H1 (cell line): Measurements from ENCODE around the gene DNAL1. TPM values are rescaled to one million over a fixed set of nuclear protein-coding genes. Genes with fewer than 3 reads are reported as not detected.

Experiments used
- CTCF ChIA-PET: fragments of 300-600 bp; sonication (Branson Sonifier 250); formaldehyde crosslinking; loops from one replicate; lab custom pipeline; 2021; ENCODE audit not compliant: partially characterized antibody; lab: Charles Lee
- POLR2A ChIA-PET: fragments of 300-600 bp; sonication (Branson Sonifier 250); formaldehyde crosslinking; loops from one replicate; lab custom pipeline; 2021; ENCODE audit warnings: inconsistent platforms; ENCODE audit not compliant: partially characterized antibody; lab: Charles Lee
- DNase-seq, 2 experiments: peaks; one replicate each; pipeline versions ENCODE4 v3.0.0 to v3.0.0-alpha.2; 2010 to 2022; ENCODE audit warnings: low spot score in 2 of 2, low read depth in 1 of 2, mixed read lengths in 1 of 2
- FAIRE-seq: peaks from 2 replicates; lab custom pipeline; 2011; peaks lifted over from hg19 to GRCh38; lab: Jason Lieb, UNC
- H2AFZ ChIP-seq: 2 replicates; pipeline ENCODE4 v1.8.1; 2012; ENCODE audit warnings: low read length, inconsistent platforms
- H2AK5ac ChIP-seq: 2 replicates; pipeline ENCODE4 v1.6.1; 2013; ENCODE audit warnings: low read depth, low read length
- H2BK120ac ChIP-seq: replicated peaks from 2 replicates; pipeline ENCODE3; 2013; ENCODE audit warnings: low read depth, low read length, inconsistent platforms
- H2BK12ac ChIP-seq: 2 replicates; pipeline ENCODE4 v1.6.1; 2013; ENCODE audit warnings: low read depth, low read length
- H2BK15ac ChIP-seq: 2 replicates; pipeline ENCODE4 v1.6.1; 2013; ENCODE audit warnings: low read length
- H2BK20ac ChIP-seq: 2 replicates; pipeline ENCODE4 v1.6.1; 2013; ENCODE audit warnings: low read length
- H2BK5ac ChIP-seq: 2 replicates; pipeline ENCODE4 v1.6.1; 2013; ENCODE audit warnings: low read depth, low read length
- H3K14ac ChIP-seq: 2 replicates; pipeline ENCODE4 v1.6.1; 2013; ENCODE audit warnings: inconsistent platforms; ENCODE audit not compliant: insufficient read length
- H3K18ac ChIP-seq: 2 replicates; pipeline ENCODE4 v1.6.1; 2013; ENCODE audit warnings: low read length; ENCODE audit errors: extremely low read depth
- H3K23ac ChIP-seq: 2 replicates; pipeline ENCODE4 v1.6.1; 2013; ENCODE audit warnings: inconsistent platforms; ENCODE audit not compliant: insufficient read length
- H3K23me2 ChIP-seq: 2 replicates; pipeline ENCODE4 v1.6.1; 2013; ENCODE audit warnings: low read depth, low read length
- H3K27ac ChIP-seq: 2 replicates; pipeline ENCODE4 v1.6.1; 2011; ENCODE audit warnings: low read depth, low read length, inconsistent platforms
- H3K27me3 ChIP-seq, 4 experiments: replicated peaks in 1 of 4; 1 replicate in 1 of 4; 2 replicates in 3 of 4; pipeline versions ENCODE4 v1.6.1 to v1.8.1; 2011 to 2013; ENCODE audit warnings: low read length in 3 of 4, mild to moderate bottlenecking in 3 of 4, inconsistent platforms in 2 of 4, mixed read lengths in 2 of 4, moderate library complexity in 1 of 4; ENCODE audit not compliant: control insufficient read depth in 3 of 4, insufficient read depth in 3 of 4; ENCODE audit errors: extremely low read depth in 1 of 4
- H3K36me3 ChIP-seq, 4 experiments: 2 replicates each; pipeline versions ENCODE4 v1.6.1 to v1.8.1; 2011 to 2013; ENCODE audit warnings: mild to moderate bottlenecking in 4 of 4, low read length in 3 of 4, moderate library complexity in 2 of 4, control low read depth in 1 of 4, inconsistent platforms in 1 of 4; ENCODE audit not compliant: insufficient read depth in 4 of 4, control insufficient read depth in 2 of 4
- H3K4ac ChIP-seq: replicated peaks from 2 replicates; pipeline ENCODE3; 2013; ENCODE audit warnings: low read length, low read depth, mixed read lengths, inconsistent platforms; ENCODE audit not compliant: insufficient read length
- H3K4me1 ChIP-seq, 4 experiments: replicated peaks in 1 of 4; 1 replicate in 1 of 4; 2 replicates in 3 of 4; pipeline versions ENCODE4 v1.6.1 to v1.8.1; 2011 to 2013; ENCODE audit warnings: low read length in 3 of 4, inconsistent platforms in 2 of 4, mixed read lengths in 1 of 4; ENCODE audit not compliant: insufficient read depth in 4 of 4, control insufficient read depth in 3 of 4
- H3K4me2 ChIP-seq, 2 experiments: 2 replicates each; pipeline versions ENCODE4 v1.6.1 to v1.8.1; 2011 to 2013; ENCODE audit warnings: low read depth in 2 of 2, low read length in 2 of 2, control low read depth in 1 of 2, inconsistent platforms in 1 of 2, mild to moderate bottlenecking in 1 of 2; ENCODE audit not compliant: insufficient read depth in 1 of 2
- H3K4me3 ChIP-seq, 4 experiments: fragments of 200-600, 300-600 bp in 1 of 4; sonication (generic), shearing (Covaris generic), sonication (Bioruptor Twin) in 1 of 4; 2 replicates each; pipeline versions ENCODE4 v1.5.1 to v1.8.1; 2011 to 2016; ENCODE audit warnings: low read length in 4 of 4, low read depth in 3 of 4, control low read depth in 2 of 4, inconsistent platforms in 2 of 4, mild to moderate bottlenecking in 2 of 4, mixed read lengths in 1 of 4, moderate library complexity in 1 of 4; ENCODE audit not compliant: insufficient read depth in 2 of 4; ENCODE audit errors: extremely low read depth in 1 of 4
- H3K56ac ChIP-seq: replicated peaks from 2 replicates; pipeline ENCODE3; 2013; ENCODE audit warnings: low read depth, mild to moderate bottlenecking, mixed read lengths, low read length, inconsistent platforms; ENCODE audit not compliant: insufficient read length
- H3K79me1 ChIP-seq: 2 replicates; pipeline ENCODE4 v1.6.1; 2013; ENCODE audit warnings: low read depth, low read length, control low read depth
- H3K79me2 ChIP-seq, 2 experiments: 2 replicates each; pipeline versions ENCODE4 v1.6.1 to v1.8.1; 2012 to 2013; ENCODE audit warnings: low read length in 2 of 2, mild to moderate bottlenecking in 2 of 2, inconsistent platforms in 1 of 2; ENCODE audit not compliant: insufficient read depth in 2 of 2, control insufficient read depth in 1 of 2
- H3K9ac ChIP-seq, 4 experiments: replicated peaks in 1 of 4; 1 replicate in 1 of 4; 2 replicates in 3 of 4; pipeline versions ENCODE4 v1.6.1 to v1.8.1; 2011 to 2013; ENCODE audit warnings: low read depth in 3 of 4, low read length in 3 of 4, control low read depth in 2 of 4, mild to moderate bottlenecking in 2 of 4, moderate library complexity in 2 of 4, inconsistent platforms in 1 of 4; ENCODE audit errors: extremely low read depth in 1 of 4
- H3K9me3 ChIP-seq, 2 experiments: 2 replicates each; pipeline versions ENCODE4 v1.6.1 to v1.8.1; 2012 to 2013; ENCODE audit warnings: mild to moderate bottlenecking in 2 of 2, moderate library complexity in 2 of 2, control low read depth in 1 of 2, inconsistent platforms in 1 of 2, low read depth in 1 of 2, low read length in 1 of 2, mixed read lengths in 1 of 2; ENCODE audit not compliant: insufficient read depth in 2 of 2
- H4K20me1 ChIP-seq, 2 experiments: replicated peaks in 1 of 2; 2 replicates each; pipeline versions ENCODE3 to v1.8.1; 2011 to 2013; ENCODE audit warnings: inconsistent platforms in 2 of 2, low read length in 2 of 2, mild to moderate bottlenecking in 1 of 2; ENCODE audit not compliant: insufficient read depth in 2 of 2, control insufficient read depth in 1 of 2
- H4K5ac ChIP-seq: 2 replicates; pipeline ENCODE4 v1.6.1; 2013; ENCODE audit warnings: low read length, low read depth, mixed read lengths, inconsistent platforms; ENCODE audit not compliant: insufficient read length
- H4K8ac ChIP-seq: 2 replicates; pipeline ENCODE4 v1.8.0; 2013; ENCODE audit warnings: mild to moderate bottlenecking, moderate library complexity, low read length, inconsistent platforms; ENCODE audit not compliant: insufficient read depth; ENCODE audit errors: extremely low read depth
- H4K91ac ChIP-seq: replicated peaks from 2 replicates; pipeline ENCODE3; 2013; ENCODE audit warnings: low read length, mixed read lengths, inconsistent platforms; ENCODE audit not compliant: insufficient read length
- CTBP2 ChIP-seq: IDR thresholded peaks from 2 replicates; pipeline ENCODE4 v1.7.0; 2011; ENCODE audit warnings: borderline replicate concordance, mild to moderate bottlenecking, moderate library complexity, mixed read lengths, low read length; ENCODE audit not compliant: insufficient read depth, insufficient read length
- HDAC6 ChIP-seq: IDR thresholded peaks from one replicate; pipeline ENCODE4 v1.7.1; 2012; ENCODE audit warnings: low read depth, mild to moderate bottlenecking, inconsistent platforms, low read length, moderate library complexity
- MAX ChIP-seq: IDR thresholded peaks from 2 replicates; pipeline ENCODE4 v1.6.1; 2012; ENCODE audit warnings: inconsistent platforms
- NANOG ChIP-seq: IDR thresholded peaks from 2 replicates; pipeline ENCODE4 v1.6.1; 2011; ENCODE audit warnings: low read length, low read depth, mild to moderate bottlenecking, inconsistent platforms; ENCODE audit not compliant: insufficient read depth, poor library complexity, severe bottlenecking
- POLR2A ChIP-seq, 2 experiments: IDR thresholded peaks; 1 replicate in 1 of 2; 2 replicates in 1 of 2; pipeline ENCODE4 v1.6.1; 2011; ENCODE audit warnings: low read depth in 2 of 2, low read length in 2 of 2, mild to moderate bottlenecking in 2 of 2; ENCODE audit errors: control extremely low read depth in 1 of 2
- POU5F1 ChIP-seq: IDR thresholded peaks from 2 replicates; pipeline ENCODE4 v1.6.1; 2011; ENCODE audit warnings: low read depth, mild to moderate bottlenecking, low read length, moderate library complexity
- RXRA ChIP-seq: IDR thresholded peaks from 2 replicates; pipeline ENCODE4 v1.6.1; 2011; ENCODE audit warnings: low read depth, mild to moderate bottlenecking, low read length, moderate library complexity; ENCODE audit not compliant: insufficient read depth
- SIRT6 ChIP-seq: IDR thresholded peaks from one replicate; pipeline ENCODE4 v1.7.1; 2012; ENCODE audit warnings: low read length, inconsistent platforms
- SP1 ChIP-seq: IDR thresholded peaks from 2 replicates; pipeline ENCODE4 v1.6.1; 2011; ENCODE audit warnings: low read depth, low read length
- SUZ12 ChIP-seq: fragments of 200-600 bp; sonication (generic); IDR thresholded peaks from 2 replicates; pipeline ENCODE4 v1.6.1; 2012; ENCODE audit warnings: mild to moderate bottlenecking, inconsistent platforms, low read length, moderate library complexity, mixed read lengths
- TBP ChIP-seq: IDR thresholded peaks from 2 replicates; pipeline ENCODE4 v1.6.1; 2011; ENCODE audit warnings: low read depth, low read length, improper control_type of control experiment
- ZNF274 ChIP-seq: IDR thresholded peaks from 2 replicates; pipeline ENCODE4 v1.7.0; 2012; ENCODE audit warnings: low read length, borderline replicate concordance; ENCODE audit errors: extremely low read depth
- WGBS, 2 experiments: shearing (Covaris generic) in 1 of 2; methylation state at CpG; one replicate each; pipeline versions ENCODE4 v1.1.6 to v1.1.7; 2013 to 2015; ENCODE audit warnings: low lambda C conversion rate in 2 of 2, mixed read lengths in 2 of 2, inconsistent platforms in 1 of 2, low coverage in 1 of 2, missing lambda C conversion rate in 1 of 2; ENCODE audit not compliant: insufficient replicate concordance in 2 of 2, insufficient coverage in 1 of 2, insufficient read length in 1 of 2; ENCODE audit errors: extremely low coverage in 1 of 2, missing lambda C conversion rate in 1 of 2; 5-methylcytosine and 5-hydroxymethylcytosine counted together
- polyA plus RNA-seq, 7 experiments: library from polyadenylated mRNA; depleted of rRNA in 3 of 7; stranded (reverse) in 5 of 7; unstranded in 2 of 7; fragments of >200 nt in 5 of 7; fragments of 200-250 nt in 2 of 7; gene quantifications; 1 replicate in 5 of 7; 2 replicates in 1 of 7; 4 replicates in 1 of 7; pipeline versions ENCODE4 v1.2.1 to v1.2.3, GENCODE V29; 2011 to 2013; ENCODE audit warnings: missing spikeins in 2 of 7, mixed read lengths in 2 of 7
- total RNA-seq: library from RNA; stranded (reverse); fragmentation: NEBNext Ultra II Directional; extraction: Animal tissue kit (Norgen Biotek cat#: 25700); gene quantifications from 2 replicates; pipeline ENCODE4 v1.2.1, GENCODE V29; 2021

Gene DNAL1
- total and polyA plus RNA-seq, 2 of the 8 experiments (the other 6 are each of a cell fraction or from before 2014, with no cell fraction given): 2.8 to 16.8 TPM

GRCh38 chr14:73745571-73746519, 101.1 kb downstream of the DNAL1 start:
- Histone ChIP-seq H2BK5ac (no peak overlapping the region), H3K23me2 (no peaks in the 10 kb centered on the region), H4K20me1 (peaks cover 5 to 7% of the 10 kb centered on the region in 2 experiments), H2BK12ac (no peak overlapping the region), H3K9me3 (no peaks in the 10 kb centered on the region), H4K8ac (no peak overlapping the region), H3K79me1 (peaks cover 10% of the 10 kb centered on the region; the same call in 1 of the 2 replicates), H2BK15ac (no peak overlapping the region), H3K4me3 (no peak overlapping the region), H3K27me3 (no peaks in the 10 kb centered on the region), H4K5ac (no peak overlapping the region), H3K14ac (no peak overlapping the region), H3K4me2 (no peak overlapping the region), H3K79me2 (peaks cover 0 to 46% of the 10 kb centered on the region in 2 experiments; a peak in 2 of 4 replicates), H3K36me3 (no peaks in the 10 kb centered on the region; a peak in 1 of 8 replicates), H3K56ac (no peak overlapping the region), H2AK5ac (no peak overlapping the region), H3K23ac (no peak overlapping the region), H4K91ac (no peak overlapping the region), H2BK20ac (no peak overlapping the region), H2AFZ (no peak overlapping the region), H3K4me1 (peaks cover 13 to 47% (median 32%) of the 10 kb centered on the region in 4 experiments), H3K27ac (no peak overlapping the region), H2BK120ac (no peak overlapping the region), H3K18ac (no peak overlapping the region; the same call in 1 of the 2 replicates), H3K9ac (no peak overlapping the region), H3K4ac (no peak overlapping the region)
- ChIA-PET POLR2A (interaction anchor here (0.9 to 2.4 kb wide), 5 partner anchors 9 to 33 kb away, joined by 3 to 10 read pairs (median 3); a partner anchor contains a TSS), CTCF (interaction anchor here (0.6 to 11.1 kb wide), 12 partner anchors 9 to 112 kb away, joined by 3 to 198 read pairs (median 8); a partner anchor contains a TSS)
- WGBS, 2 experiments: 86% methylated on average over 7 of the region's 7 CpGs; no CpG with 5 or more reads in 1 of the 2 experiments
- DNase-seq: no peak
- FAIRE-seq: no peak
- no peak for TF ChIP-seq MAX
- TF ChIP-seq SP1: no peak
- no peak for TF ChIP-seq CTBP2
- TF ChIP-seq HDAC6: no peak
- no peak for TF ChIP-seq SIRT6
- no peak for TF ChIP-seq POLR2A (IDR thresholded peaks at IDR 0.05; ENCODE audit: control extremely low read depth in 1 of 2, low read depth in 2 of 2, low read length in 2 of 2)
- no peak for TF ChIP-seq POU5F1
- no peak for TF ChIP-seq NANOG
- TF ChIP-seq ZNF274: no peak
- TF ChIP-seq RXRA: no peak
- TF ChIP-seq TBP: no peak
- TF ChIP-seq SUZ12: no peak
